ENCODE data around the gene CALCB.

Gene CALCB

GRCh38 chr11:15074206-15075161 is 1.1 kb downstream of the CALCB start:
- DNase-seq (ENCODE audit: low read depth in 4 of 4, low spot score in 1 of 4), result peak; percentile 79 to 85 (median 84)

GRCh38 chr11:15075162-15075526 is 1.8 kb downstream of the CALCB start:
- DNase-seq (ENCODE audit: low read depth in 4 of 4, low spot score in 1 of 4), result no peak

- DNase-seq (ENCODE audit: low read depth in 4 of 4, low spot score in 1 of 4), result no peak
These were observed 17.8 kb downstream of the CALCB start for GRCh38 chr11:15091175-15091574.

GRCh38 chr11:15091625-15092024 is 18.2 kb downstream of the CALCB start:
- no peak for DNase-seq (ENCODE audit: low read depth in 4 of 4, low spot score in 1 of 4)

- no peak for DNase-seq (ENCODE audit: low read depth in 4 of 4, low spot score in 1 of 4)
These were observed 20.0 kb downstream of the CALCB start for GRCh38 chr11:15093432-15093831.

GRCh38 chr11:15095736-15096228 is 22.4 kb downstream of the CALCB start:
- DNase-seq (ENCODE audit: low read depth in 4 of 4, low spot score in 1 of 4), result no peak

- no peak for DNase-seq (ENCODE audit: low read depth in 4 of 4, low spot score in 1 of 4)
These were observed 24.0 kb downstream of the CALCB start for GRCh38 chr11:15097411-15097810.

GRCh38 chr11:15099267-15099666 is 25.9 kb downstream of the CALCB start:
- no peak for DNase-seq (ENCODE audit: low read depth in 4 of 4, low spot score in 1 of 4)

- DNase-seq (ENCODE audit: low read depth in 4 of 4, low spot score in 1 of 4), result peak in 3 of 4 experiments; percentile 10 to 19 (median 19)
These were observed 27.8 kb downstream of the CALCB start for GRCh38 chr11:15101072-15101709.

GRCh38 chr11:15104166-15104565 is 30.8 kb downstream of the CALCB start:
- no peak for DNase-seq (ENCODE audit: low read depth in 4 of 4, low spot score in 1 of 4)

GRCh38 chr11:15106201-15106965 is 33.0 kb downstream of the CALCB start:
- no peak for DNase-seq (ENCODE audit: low read depth in 4 of 4, low spot score in 1 of 4)

- no peak for DNase-seq (ENCODE audit: low read depth in 4 of 4, low spot score in 1 of 4)
These were observed 34.5 kb downstream of the CALCB start for GRCh38 chr11:15107730-15108515.

GRCh38 chr11:15108592-15109130 is 35.3 kb downstream of the CALCB start:
- DNase-seq (ENCODE audit: low read depth in 4 of 4, low spot score in 1 of 4), result no peak

GRCh38 chr11:15109602-15110001 is 36.2 kb downstream of the CALCB start:
- DNase-seq (ENCODE audit: low read depth in 4 of 4, low spot score in 1 of 4), result no peak

- no peak for DNase-seq (ENCODE audit: low read depth in 4 of 4, low spot score in 1 of 4)
These were observed 37.8 kb downstream of the CALCB start for GRCh38 chr11:15111215-15111614.

- no peak for DNase-seq (ENCODE audit: low read depth in 4 of 4, low spot score in 1 of 4)
These were observed 38.7 kb downstream of the CALCB start for GRCh38 chr11:15112131-15112541.

- no peak for DNase-seq (ENCODE audit: low read depth in 4 of 4, low spot score in 1 of 4)
These were observed 40.0 kb downstream of the CALCB start for GRCh38 chr11:15113381-15113780.

- no peak for DNase-seq (ENCODE audit: low read depth in 4 of 4, low spot score in 1 of 4)
These were observed 41.4 kb downstream of the CALCB start, which contains the start of gene INSC for GRCh38 chr11:15114501-15115475. Gene INSC (plus strand): TSS chr11:15114923. CDS start chr11:15149175, 34,252 bp downstream.

- DNase-seq (ENCODE audit: low read depth in 4 of 4, low spot score in 1 of 4), result no peak
These were observed 42.3 kb downstream of the CALCB start for GRCh38 chr11:15115686-15116085.
